Stomach smooth muscle (tissue), 2 donors: ENCODE measurements around the gene SPOCD1.

Source experiments
- H3K27ac ChIP-seq: one replicate; pipeline ENCODE4 v1.7.0; 2013; ENCODE audit warnings: mild to moderate bottlenecking, low read length, inconsistent platforms
- H3K27me3 ChIP-seq, 2 donors: one replicate each; pipeline ENCODE4 v1.7.0; 2013; ENCODE audit warnings: low read length in 2 of 2; ENCODE audit not compliant: insufficient read depth in 2 of 2, control insufficient read depth in 1 of 2
- H3K36me3 ChIP-seq, 2 donors: one replicate each; pipeline ENCODE4 v1.7.0; 2013; ENCODE audit warnings: low read length in 2 of 2; ENCODE audit not compliant: control insufficient read depth in 2 of 2, insufficient read depth in 2 of 2
- H3K4me1 ChIP-seq: one replicate; pipeline ENCODE4 v1.7.0; 2013; ENCODE audit warnings: low read length; ENCODE audit not compliant: control insufficient read depth, insufficient read depth
- H3K4me3 ChIP-seq, 2 donors: one replicate each; pipeline ENCODE4 v1.7.0; 2013; ENCODE audit warnings: low read length in 2 of 2
- H3K9ac ChIP-seq, 2 donors: one replicate each; pipeline ENCODE4 v1.7.0; 2013; ENCODE audit warnings: low read length in 2 of 2, mild to moderate bottlenecking in 1 of 2
- H3K9me3 ChIP-seq, 2 donors: one replicate each; pipeline ENCODE4 v1.7.0; 2013; ENCODE audit warnings: low read length in 2 of 2; ENCODE audit not compliant: control insufficient read depth in 2 of 2
- donor health status: healthy.
- donor health status: Pancreatic carcinoma.

SPOCD1 gene

GRCh38 chr1:31787261-31787660, 28.6 kb downstream of the SPOCD1 start:
- no peaks in the 10 kb centered on the region for H3K36me3 ChIP-seq
- H3K27me3 ChIP-seq: no peaks in the 10 kb centered on the region
- no peak overlapping the region for H3K4me3 ChIP-seq
- H3K4me1 ChIP-seq: peaks cover 13% of the 10 kb centered on the region
- H3K27ac ChIP-seq: no peak overlapping the region
- H3K9me3 ChIP-seq: no peaks in the 10 kb centered on the region
- no peak overlapping the region for H3K9ac ChIP-seq

GRCh38 chr1:31786366-31787060, 29.3 kb downstream of the SPOCD1 start:
- Histone ChIP-seq H3K4me1 (peaks cover 18% of the 10 kb centered on the region), H3K27ac (no peak overlapping the region), H3K9me3 (no peaks in the 10 kb centered on the region)

GRCh38 chr1:31785947-31786290, 29.9 kb downstream of the SPOCD1 start:
- H3K27ac ChIP-seq: no peak overlapping the region
- H3K4me1 ChIP-seq: peaks cover 23% of the 10 kb centered on the region

More at GRCh38 chr1:31786366-31787060, 29.3 kb downstream of the SPOCD1 start:
- no peaks in the 10 kb centered on the region for H3K36me3 ChIP-seq
- H3K4me3 ChIP-seq: no peak overlapping the region
- no peak overlapping the region for H3K9ac ChIP-seq
- no peaks in the 10 kb centered on the region for H3K27me3 ChIP-seq

GRCh38 chr1:31785020-31785946, 30.5 kb downstream of the SPOCD1 start:
- no peaks in the 10 kb centered on the region for H3K27me3 ChIP-seq
- H3K9ac ChIP-seq: no peak overlapping the region
- no peak overlapping the region for H3K4me3 ChIP-seq
- no peaks in the 10 kb centered on the region for H3K9me3 ChIP-seq
- H3K36me3 ChIP-seq: no peaks in the 10 kb centered on the region
- no peak overlapping the region for H3K27ac ChIP-seq
- peaks cover 23% of the 10 kb centered on the region for H3K4me1 ChIP-seq

More at GRCh38 chr1:31785947-31786290, 29.9 kb downstream of the SPOCD1 start:
- Histone ChIP-seq H3K9me3 (no peaks in the 10 kb centered on the region), H3K4me3 (no peak overlapping the region), H3K36me3 (no peaks in the 10 kb centered on the region), H3K27me3 (no peaks in the 10 kb centered on the region), H3K9ac (no peak overlapping the region)

- no peak overlapping the region for H3K4me3 ChIP-seq
- no peak overlapping the region for H3K27ac ChIP-seq
- H3K9ac ChIP-seq: no peak overlapping the region
- peaks cover 21% of the 10 kb centered on the region for H3K4me1 ChIP-seq
- H3K36me3 ChIP-seq: no peaks in the 10 kb centered on the region
- no peaks in the 10 kb centered on the region for H3K9me3 ChIP-seq
- H3K27me3 ChIP-seq: no peaks in the 10 kb centered on the region
These were observed 31.3 kb downstream of the SPOCD1 start for GRCh38 chr1:31784356-31785019.

GRCh38 chr1:31783846-31784245, 32.0 kb downstream of the SPOCD1 start:
- no peaks in the 10 kb centered on the region for H3K36me3 ChIP-seq
- no peaks in the 10 kb centered on the region for H3K9me3 ChIP-seq
- H3K4me3 ChIP-seq: no peak overlapping the region
- peaks cover 18% of the 10 kb centered on the region for H3K4me1 ChIP-seq
- H3K27me3 ChIP-seq: no peaks in the 10 kb centered on the region
- H3K9ac ChIP-seq: no peak overlapping the region
- no peak overlapping the region for H3K27ac ChIP-seq

- no peaks in the 10 kb centered on the region for H3K9me3 ChIP-seq
- no peak overlapping the region for H3K9ac ChIP-seq
- H3K4me1 ChIP-seq: peaks cover 10% of the 10 kb centered on the region
These were observed 33.1 kb downstream of the SPOCD1 start for GRCh38 chr1:31782421-31783410.

GRCh38 chr1:31781756-31782371, 34.0 kb downstream of the SPOCD1 start:
- Histone ChIP-seq H3K4me1 (peaks cover 10% of the 10 kb centered on the region), H3K9me3 (no peaks in the 10 kb centered on the region), H3K36me3 (no peaks in the 10 kb centered on the region), H3K27ac (no peak overlapping the region), H3K9ac (no peak overlapping the region), H3K27me3 (peaks cover 0 to 3% of the 10 kb centered on the region in 2 donors), H3K4me3 (no peak overlapping the region)

More at GRCh38 chr1:31782421-31783410, 33.1 kb downstream of the SPOCD1 start:
- Histone ChIP-seq H3K36me3 (no peaks in the 10 kb centered on the region), H3K27ac (no peak overlapping the region), H3K4me3 (no peak overlapping the region), H3K27me3 (no peaks in the 10 kb centered on the region)

GRCh38 chr1:31781138-31781755, 34.6 kb downstream of the SPOCD1 start:
- H3K4me3 ChIP-seq: no peak overlapping the region
- H3K27me3 ChIP-seq: peaks cover 0 to 3% of the 10 kb centered on the region in 2 donors
- H3K9me3 ChIP-seq: no peaks in the 10 kb centered on the region
- no peaks in the 10 kb centered on the region for H3K36me3 ChIP-seq
- H3K9ac ChIP-seq: no peak overlapping the region
- no peak overlapping the region for H3K27ac ChIP-seq
- peaks cover 10% of the 10 kb centered on the region for H3K4me1 ChIP-seq
